ENCODE results near the gene RERE. TPM values are rescaled to one million over a fixed set of nuclear protein-coding genes. Genes with fewer than 3 reads are reported as not detected.
"Not testable (repeated sequence)": the region's sequence is repeated elsewhere in the genome, so short reads cannot be mapped to it uniquely, and the experiment has no call there.

RERE gene
- total RNA-seq, 1 experiment from 2014 or later, result 13.1 TPM

DNA sequence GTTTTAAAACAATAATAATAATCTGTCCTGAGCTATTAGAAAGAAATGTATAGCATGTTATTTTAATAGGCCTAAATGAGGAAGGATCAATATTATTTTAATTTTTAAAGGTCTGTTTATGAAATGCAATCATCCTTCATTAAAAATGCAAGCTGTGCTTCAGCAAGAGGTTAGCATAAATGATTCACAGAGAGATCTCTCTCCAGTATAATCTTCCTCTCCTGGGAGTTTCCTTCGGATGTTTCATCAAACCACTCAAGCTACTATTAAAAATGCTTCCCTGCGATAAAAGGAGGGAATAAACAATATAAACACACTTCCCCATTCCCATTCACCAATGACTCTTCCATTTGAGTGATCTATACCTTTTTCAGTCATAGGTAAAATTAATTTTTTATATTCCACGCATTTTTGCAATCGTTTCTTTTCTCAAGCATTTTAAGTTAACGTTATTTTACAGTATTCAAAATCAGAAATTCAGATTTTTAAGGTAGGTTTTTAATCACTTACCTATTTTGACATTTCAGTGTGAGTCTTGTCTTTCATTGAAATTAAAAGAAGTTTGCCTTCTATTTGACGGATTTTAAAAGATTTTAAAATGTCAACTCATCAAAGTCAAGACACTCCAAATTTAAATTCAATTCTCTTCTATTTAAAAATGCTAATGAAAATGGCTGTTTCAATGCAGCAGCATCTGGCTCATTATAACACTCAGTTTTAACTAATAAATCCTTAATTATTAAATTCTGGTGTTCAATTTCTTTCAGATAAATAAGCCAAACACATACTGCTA lies 64.3 kb downstream of the RERE start:
- no peak for DNase-seq (ENCODE audit: low read depth)

DNA sequence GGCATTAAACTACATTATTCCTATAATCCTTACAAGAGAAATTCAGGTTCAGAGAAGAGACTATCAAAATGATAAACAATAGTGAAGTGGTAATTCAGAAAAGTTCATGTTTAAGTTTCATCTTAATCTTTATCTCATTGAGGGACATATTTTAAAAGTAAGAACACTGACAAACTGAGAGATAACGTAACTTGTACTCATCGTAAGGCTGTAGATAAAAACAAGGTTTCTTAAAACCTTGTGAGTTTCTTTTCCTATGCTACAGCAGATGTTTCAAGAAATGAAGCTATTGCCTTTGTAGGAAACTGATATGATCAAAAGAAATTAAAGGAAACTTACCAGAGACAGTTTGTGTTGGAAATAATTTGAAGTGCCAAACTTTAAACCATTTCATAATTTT lies 65.0 kb downstream of the RERE start:
- DNase-seq (ENCODE audit: low read depth), result no peak

DNA sequence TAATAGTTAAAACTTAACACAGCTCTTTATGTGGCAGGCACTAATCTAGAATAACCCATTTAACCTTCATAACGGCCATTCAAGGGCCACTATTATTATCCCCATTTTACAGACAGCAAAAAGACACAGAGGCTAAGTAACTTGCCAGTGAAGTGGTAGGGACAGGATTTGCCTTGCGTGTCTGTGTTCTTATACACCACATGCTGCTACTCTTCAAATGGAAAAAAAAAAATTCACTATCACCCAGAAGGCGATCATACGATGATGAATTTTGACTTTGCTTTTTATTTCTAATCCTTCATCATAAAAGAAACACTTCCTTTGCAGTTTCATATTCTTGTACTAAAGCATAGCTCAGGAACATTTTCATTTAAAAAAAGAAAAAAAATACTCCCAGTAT lies 65.5 kb downstream of the RERE start:
- DNase-seq (ENCODE audit: low read depth), result no peak

DNA sequence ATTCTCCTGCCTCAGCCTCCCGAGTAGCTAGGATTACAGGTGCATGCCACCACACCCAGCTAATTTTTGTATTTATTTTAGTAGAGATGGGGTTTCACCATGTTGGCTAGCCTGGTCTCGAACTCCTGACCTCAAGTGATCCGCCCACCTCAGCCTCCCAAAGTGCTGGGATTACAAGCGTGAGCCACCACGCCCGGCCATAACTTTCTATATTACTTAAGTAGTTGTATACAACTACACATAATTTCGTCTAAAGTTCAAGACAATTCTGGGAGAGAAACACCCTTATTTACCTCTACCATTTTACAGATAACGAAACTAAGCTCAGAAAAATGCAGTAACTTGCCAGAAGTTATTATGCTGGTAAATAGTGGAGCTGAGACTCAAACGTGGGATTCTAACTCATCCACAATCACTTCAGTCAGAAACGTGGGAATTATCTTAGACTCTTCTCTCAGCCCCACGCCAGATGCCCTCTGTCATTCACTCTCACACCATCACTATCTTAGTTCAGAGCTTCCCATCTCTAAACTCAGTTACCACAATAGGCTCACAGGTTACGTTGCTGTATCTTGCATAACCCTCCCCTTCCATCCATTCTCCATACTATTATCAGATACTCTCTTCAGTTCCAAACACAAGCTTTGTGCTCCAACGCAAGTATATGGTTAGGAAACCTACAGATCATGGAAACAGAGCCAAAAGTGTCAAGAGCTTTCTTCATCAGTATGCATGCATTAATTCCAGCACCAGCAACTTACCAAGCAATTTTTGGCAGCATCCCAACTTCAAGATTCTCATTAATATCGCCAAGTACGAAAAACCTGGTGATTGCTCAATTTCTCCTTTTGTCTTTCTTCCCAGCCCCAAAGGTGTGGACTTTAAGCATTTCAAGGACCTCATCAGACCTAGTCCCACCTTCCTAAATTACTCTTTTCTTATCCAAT lies 69.3 kb downstream of the RERE start:
- DNase-seq (ENCODE audit: low read depth), result no peak

DNA sequence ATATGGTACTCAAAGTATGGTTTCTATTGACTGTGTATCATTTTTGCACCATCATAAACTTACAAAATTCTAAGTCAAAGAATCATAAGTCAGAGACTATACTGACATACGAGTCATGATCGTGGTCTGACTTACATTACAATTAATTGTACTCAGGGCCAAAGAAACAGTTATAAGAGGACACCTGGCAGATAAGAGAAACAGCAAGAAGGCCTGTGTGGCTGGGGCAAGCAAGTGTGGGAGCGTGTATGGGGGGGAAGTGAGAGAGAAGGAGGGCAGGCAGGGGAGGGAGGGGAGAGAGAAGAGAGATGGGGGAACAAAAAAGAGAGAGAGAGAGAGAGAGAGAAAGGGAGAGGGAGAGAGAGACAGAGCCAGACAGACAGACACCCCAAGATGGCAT lies 70.9 kb downstream of the RERE start:
- peak; percentile 54 for DNase-seq (ENCODE audit: low read depth)

DNA sequence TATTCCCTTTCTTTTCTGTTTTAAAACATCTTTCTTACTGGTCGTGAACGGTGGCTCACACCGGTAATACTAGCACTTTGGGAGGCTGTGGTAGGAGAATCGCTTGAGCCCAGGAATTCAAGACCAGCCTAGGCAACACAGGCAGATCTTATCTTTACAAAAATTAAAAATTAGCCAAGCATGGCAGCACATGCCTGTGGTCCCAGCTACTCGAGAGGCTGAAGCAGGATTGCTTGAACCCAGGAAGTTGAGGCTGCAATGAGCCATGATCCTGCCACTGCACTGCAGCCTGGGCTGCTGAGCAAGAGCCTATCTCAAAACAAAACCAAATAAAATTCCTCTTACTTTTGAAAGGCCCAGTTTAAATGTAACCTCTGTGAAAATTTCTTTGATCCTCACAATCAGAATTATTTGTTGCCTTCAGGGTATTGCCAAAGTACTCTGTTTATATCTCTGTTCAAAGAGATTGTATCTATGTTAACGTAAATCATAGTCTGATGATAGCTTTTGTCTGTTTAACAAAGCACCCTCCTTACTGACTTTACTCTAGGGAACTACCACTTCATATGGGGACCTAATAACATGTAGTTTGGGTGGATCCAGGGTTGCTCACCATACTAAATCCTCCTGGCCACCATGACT lies 71.6 kb downstream of the RERE start:
- peak; percentile 83 for DNase-seq (ENCODE audit: low read depth)

DNA sequence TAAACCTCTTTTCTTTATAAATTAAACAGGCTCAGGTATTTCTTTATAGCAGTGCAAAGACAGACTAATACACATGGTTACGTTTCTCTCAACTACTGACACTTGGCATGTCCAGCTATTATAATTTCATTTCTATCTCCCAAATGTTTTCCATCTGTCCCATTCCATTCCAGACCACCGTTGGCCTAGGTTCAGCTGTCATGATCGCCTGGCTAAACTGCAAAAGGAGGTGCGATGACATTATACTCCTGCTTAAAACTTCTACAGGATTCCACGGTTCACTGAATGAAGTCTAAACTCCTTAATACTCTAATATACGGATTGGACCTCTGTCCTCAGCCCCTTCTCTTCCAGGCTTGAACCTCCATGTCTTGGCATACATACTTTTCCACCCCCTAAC lies 72.1 kb downstream of the RERE start:
- DNase-seq (ENCODE audit: low read depth), result no peak

DNA sequence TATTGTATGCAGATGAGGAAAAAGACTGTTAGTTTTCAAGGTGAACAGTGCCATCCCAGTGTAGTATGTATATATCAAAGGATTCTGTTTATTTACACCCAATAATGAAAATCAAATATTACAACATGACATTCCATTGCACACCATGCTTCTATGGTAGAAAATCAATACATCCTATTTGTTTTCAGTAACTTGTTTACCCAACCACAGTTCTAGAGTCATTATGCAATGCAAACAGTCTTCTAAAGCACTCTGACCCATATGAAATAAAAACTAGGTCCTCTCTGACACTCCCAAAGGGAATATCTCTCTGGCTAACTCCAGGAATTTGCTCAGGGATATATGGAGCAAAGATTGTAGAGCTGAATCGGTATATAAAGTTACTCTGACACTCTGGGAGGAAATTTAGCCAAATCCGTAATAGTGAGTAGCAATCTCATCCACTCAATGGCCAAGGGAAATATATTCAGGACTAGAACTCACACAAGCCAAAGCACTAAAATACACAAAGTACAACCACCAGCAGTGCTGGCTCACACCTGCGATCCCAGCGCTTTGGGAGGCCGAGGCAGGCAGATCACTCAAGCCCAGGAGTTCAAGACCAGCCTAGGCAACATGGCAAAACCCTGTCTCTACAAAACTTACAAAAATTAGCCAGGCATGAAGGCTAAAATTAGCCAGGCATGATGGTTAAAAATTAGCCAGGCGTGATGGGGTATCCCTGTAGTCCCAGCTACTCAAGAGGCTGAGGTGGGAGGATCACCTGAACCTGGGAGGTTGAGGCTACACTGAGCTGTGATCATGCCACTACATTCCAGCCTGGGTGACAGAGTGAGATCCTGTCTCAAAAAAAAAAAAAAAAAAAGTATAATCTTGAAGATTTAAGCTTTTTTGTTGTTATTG lies 75.2 kb downstream of the RERE start:
- no peak for DNase-seq (ENCODE audit: low read depth)

DNA sequence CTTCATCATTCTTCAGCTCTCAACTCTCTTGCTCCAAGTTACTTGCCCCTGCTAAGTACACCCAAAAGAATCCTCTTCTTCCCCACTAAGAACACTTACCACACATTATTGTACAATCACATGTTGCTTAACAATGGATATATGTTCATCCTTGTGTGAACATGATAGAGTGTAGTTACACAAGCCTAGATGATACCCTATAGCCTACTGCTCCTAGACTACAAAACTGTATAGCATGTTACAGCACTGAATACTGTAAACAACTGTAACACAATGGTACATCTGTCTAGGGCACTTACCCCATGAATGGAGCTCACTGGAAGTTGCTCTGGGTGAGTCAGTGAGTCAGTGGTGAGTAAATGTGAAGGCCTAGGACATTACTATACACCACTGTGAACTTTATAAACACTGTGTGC lies 77.4 kb downstream of the RERE start:
- peak; percentile 84 for DNase-seq (ENCODE audit: low read depth)

DNA sequence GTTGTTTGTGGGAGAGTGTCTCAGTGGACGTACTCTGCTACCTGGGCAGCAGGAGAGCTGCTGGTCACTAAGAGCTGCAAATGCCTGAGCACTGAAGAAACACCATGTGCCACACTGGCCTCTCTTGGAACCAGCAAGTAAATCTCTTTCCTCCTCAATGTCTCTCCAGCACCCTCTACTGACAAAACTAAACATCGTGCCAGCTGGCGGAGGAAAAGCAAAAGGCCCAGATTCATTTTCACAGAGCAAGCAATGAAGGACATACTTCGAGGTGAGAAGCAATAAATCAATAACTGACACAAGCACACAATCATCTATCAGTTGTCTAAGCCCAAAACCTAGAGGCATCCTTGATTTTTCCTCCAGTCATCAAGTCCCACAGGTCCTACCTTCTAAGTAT lies 78.1 kb downstream of the RERE start:
- no peak for DNase-seq (ENCODE audit: low read depth)

DNA sequence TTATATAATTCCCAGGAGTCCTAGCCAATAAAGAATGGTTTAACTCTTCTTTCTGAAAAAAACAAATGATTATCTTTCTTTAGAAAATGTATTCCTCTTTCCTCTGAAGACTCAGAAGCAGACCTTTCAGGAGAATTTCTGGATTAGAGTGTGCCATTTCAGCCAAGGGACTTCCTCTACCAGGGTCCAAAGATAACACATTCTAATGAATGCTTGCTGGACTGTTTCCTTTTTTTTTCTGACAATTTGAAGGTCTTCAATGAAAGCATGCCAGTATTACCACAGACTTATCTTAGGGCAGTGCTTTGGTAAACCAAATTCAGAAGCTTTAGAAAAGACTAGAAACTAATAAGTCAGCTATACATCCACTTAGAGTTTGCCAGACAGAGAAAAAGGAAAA lies 80.5 kb downstream of the RERE start:
- DNase-seq (ENCODE audit: low read depth), result no peak

DNA sequence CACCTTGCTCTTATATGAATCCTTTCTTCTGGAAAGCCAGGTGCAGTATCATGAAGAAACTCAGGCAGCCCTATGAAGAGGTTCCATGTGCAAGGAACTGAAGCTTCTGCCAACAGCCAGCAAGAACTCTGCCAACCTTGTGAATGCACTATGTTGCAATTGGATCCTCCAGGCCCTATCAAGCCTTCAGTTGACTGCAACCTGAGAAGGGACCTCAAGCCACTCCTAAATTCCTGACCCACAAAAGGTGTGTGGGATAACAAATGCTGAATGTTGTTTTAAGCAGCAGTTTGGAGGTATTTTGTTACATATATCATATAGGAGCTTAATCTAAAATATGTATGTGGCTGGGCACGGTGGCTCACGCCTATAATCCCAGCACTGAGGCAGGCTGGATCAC lies 84.0 kb downstream of the RERE start:
- no peak for DNase-seq (ENCODE audit: low read depth)

DNA sequence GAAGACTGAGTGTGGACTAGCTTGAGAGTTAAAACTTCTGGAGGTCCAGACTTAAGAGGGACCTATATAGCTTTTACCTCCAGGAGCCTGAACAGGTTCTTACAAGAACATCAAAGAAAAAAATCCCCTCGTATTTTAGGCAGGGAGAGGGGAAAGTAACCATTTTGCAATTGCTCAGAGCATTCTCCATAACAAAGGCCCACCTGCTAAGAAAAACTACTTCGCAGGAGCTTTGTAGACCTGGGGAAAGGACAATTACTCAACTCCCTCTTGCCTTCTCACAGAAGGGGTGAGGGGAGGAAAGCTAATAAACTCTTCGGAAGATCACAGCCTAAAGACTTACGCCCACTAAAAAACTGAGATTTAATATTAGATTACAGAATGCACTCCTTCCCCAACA lies 86.3 kb downstream of the RERE start:
- DNase-seq (ENCODE audit: low read depth), result no peak

DNA sequence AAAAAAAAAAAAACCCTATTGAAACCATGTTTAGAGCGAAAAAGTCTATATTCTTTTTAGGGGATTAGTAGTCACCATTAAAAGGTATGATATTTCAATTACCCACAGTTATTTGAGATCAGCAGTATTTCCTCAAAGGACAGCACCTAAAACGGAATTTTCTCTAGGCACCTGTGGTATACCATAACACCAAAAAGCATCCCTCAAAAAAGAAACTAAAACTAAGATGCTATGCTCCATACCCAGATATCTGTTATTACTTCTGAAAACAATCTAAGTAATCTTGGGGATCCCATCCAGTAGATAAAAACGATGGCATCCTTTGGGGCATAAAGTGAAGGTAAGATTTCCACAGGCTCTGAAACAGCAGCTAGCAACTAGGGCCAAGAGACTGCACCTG lies 89.0 kb downstream of the RERE start:
- DNase-seq (ENCODE audit: low read depth), result no peak

DNA sequence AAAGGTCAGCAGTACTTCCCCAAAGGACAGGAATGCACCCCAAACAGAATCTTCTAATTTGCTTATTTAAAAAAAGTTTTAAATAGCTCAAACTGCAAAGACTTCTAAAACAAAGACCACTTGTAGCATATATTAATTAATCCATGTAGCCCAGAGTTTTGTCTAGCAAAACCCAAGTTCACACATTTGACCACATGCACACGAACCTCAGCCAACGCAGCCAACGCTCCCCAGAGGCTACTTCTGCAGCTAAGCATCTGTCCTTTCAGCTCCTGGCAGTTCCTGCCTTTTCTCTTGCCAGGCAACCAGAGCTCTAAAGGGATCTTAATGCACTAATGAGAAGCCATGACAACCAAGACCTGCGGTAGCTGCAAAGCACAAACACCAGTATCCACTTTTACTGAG lies 89.6 kb downstream of the RERE start:
- DNase-seq (ENCODE audit: low read depth), result no peak

DNA sequence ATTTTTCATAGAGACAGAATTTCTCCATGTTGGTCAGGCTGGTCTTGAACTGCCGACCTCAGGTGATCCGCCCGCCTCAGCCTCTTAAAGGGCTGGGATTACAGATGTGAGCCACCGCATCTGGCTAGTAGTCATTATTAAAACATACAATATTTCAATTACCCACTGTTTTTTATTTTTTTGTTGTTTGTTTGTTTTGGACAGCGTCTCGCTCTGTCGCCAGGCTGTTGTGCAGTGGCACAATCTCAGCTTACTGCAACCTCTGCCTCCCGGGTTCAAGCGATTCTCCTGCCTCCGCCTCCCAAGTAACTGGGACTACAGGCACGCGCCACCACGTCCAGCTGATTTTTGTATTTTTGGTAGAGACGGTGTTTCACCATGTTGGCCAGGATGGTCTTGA lies 90.1 kb downstream of the RERE start:
- DNase-seq (ENCODE audit: low read depth), result not testable (repeated sequence)

DNA sequence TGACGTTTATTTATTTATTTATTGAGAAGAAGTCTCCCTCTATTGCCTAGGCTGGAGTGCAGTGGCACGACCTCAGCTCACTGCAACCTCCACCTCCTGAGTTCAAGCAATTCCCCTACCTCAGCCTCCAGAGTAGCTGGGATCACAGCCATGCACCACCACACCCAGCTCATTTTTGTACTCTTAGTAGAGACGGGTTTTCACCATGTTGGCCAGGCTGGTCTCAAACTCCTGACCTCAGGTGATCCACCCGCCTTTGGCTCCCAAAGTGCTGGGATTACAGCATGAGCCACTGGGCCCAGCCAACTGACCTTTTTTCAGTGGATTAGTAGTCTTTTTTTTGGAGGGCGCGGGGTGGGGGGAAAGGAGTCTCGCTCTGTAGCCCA lies 90.6 kb downstream of the RERE start:
- DNase-seq (ENCODE audit: low read depth), result not testable (repeated sequence)

DNA sequence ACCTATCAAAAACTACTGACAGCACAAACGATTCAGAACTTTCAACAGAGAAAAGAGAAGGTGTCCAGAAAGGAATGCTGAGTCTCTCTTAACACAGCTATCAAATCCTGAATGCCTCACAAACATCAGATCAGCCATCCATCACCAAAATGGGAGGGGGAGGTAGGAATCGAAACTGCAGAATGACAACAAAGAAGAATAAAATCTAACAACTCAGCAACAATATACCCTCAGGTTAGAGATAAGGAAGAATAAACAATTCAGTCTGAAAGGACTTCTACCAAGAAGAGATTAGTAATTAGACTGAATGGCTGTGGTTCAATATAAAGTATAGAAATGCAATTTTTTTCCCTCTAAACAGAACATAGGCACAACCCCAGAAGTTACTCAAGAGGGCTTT lies 94.4 kb downstream of the RERE start:
- peak; percentile 13 for DNase-seq (ENCODE audit: low read depth)

DNA sequence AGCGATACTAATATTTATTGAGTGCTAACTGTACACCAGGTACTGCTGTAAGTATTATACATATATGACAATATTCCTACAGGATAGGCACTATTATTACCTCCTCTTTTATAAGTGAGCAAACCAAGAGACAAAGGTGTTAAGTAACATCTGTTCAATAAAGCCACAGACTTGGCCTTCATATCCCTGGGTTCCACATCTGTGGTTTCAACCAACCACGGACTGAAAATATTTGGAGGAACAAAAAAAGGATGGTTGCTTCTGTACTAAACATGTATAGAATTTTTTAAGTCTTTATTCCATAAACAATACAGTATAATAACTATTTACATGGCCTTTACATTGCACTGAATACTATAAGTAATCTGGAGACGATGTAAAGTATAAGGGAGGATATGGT lies 95.1 kb downstream of the RERE start:
- no peak for DNase-seq (ENCODE audit: low read depth)

DNA sequence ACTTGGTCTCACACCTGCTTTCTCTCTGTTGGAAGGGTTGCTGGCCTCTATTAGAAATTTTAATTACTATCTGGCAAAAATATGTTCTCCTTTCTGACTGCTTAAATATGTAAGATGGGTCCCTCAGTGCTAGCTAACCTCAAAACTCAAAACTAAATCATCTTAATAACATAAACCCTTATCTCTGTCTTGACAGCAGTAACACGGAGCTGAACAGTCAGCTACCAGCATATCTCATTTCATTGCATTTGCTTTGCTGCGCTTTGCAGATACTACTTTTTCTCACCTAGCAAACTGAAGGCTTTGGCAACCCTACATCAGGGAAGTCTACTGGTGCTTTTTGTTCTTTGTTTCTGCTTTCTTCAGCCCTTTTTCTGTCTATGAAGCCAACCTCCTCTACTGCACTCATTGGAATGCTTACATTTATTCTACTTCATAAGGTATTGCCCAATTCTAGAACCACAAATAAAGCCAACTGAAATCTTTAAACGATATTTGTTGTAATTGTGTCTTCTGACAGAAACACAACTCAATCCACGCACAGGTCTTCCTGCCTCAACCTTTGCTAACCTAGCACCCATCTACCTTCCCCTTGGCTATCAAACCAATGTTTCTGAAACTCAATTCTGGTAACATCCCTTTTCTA lies 95.6 kb downstream of the RERE start:
- no peak for DNase-seq (ENCODE audit: low read depth)

DNA sequence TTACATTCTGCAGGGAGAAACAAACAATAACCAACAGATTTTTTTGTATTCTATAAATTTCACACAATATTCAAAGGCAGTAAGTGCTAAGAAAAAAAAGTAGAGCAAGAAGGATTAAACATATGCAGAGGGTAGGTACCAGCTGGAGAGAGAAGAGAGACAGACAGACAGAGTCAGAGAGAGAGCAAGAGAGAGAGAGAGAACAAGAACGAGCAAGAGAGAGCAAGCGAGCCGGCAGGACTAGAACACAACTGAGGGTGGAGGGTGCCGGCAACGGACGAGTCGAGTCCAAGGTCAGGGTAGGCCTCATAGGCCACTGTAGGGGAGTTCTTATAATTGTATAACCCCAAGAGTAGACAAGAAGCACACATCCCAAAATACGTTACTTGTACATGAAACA lies 97.1 kb downstream of the RERE start:
- DNase-seq (ENCODE audit: low read depth), result no peak

Measured in M059J (cell line).